HG02588 (cell line): ENCODE measurements around the gene RNASEH1.
A peak's percentile ranks its signal among the peaks of the same experiment; 100 is the strongest.

Source experiments
- ATAC-seq: cut with Tn5 transposase; IDR thresholded peaks from one replicate; pipeline ENCODE4 v1.9.1; 2021; ENCODE audit warnings: mild to moderate bottlenecking, moderate library complexity; ENCODE audit not compliant: unreplicated experiment

RNASEH1 gene

GRCh38 chr2:3558205-3559014 is at the start of gene RNASEH1:
Gene RNASEH1, minus strand, starts transcription at chr2:3558333. Its CDS starts 73 bp downstream, at chr2:3558260.
- peak; percentile 94 for ATAC-seq

- no peak for ATAC-seq
Measured at GRCh38 chr2:3606370-3607201, 48.5 kb upstream of the RNASEH1 start.

- ATAC-seq, result no peak
Measured at GRCh38 chr2:3606028-3606369, 47.9 kb upstream of the RNASEH1 start.

GRCh38 chr2:3604991-3605961 is 47.1 kb upstream of the RNASEH1 start:
- no peak for ATAC-seq

GRCh38 chr2:3604207-3604877 is 46.2 kb upstream of the RNASEH1 start:
- no peak for ATAC-seq

GRCh38 chr2:3603536-3604206 is 45.5 kb upstream of the RNASEH1 start:
- ATAC-seq, result no peak

GRCh38 chr2:3602553-3603339 is 44.6 kb upstream of the RNASEH1 start:
- no peak for ATAC-seq

DNA sequence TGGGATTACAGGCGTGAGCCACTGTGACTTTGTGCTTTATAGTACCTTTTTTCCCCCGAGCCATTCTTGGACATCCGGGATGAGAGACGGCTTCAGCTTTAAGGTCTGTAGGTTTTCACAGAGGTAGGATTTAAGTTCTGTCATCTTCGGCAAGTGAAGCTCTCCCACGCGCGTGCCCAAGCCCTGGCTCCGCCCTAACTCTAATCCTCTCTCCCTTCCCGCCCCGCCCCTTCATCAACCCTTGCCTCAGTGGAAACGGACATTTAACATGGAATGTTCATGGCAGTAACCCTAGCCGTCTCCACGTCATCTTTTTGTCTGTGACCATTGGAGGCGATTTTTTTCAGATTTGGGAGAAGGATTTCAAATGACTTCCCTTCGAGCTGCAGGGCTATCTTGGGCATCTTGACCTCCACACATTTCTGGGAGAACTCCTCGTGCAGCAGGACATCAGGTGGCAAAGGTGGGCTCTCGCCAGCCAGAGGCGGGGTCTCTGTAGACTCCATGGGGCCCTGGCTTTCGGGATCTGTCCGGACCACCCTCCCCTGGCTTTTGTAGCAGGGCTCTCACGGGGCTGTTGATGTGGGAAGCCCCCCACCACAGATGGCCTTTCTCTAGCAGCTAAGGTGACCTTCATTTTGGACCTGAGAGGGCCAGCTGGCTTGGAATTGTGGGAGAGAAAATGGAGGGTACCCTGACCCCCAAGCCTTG is 43.6 kb upstream of the RNASEH1 start:
- ATAC-seq, result no peak

- no peak for ATAC-seq
Measured at GRCh38 chr2:3600256-3600855, 42.2 kb upstream of the RNASEH1 start.

DNA sequence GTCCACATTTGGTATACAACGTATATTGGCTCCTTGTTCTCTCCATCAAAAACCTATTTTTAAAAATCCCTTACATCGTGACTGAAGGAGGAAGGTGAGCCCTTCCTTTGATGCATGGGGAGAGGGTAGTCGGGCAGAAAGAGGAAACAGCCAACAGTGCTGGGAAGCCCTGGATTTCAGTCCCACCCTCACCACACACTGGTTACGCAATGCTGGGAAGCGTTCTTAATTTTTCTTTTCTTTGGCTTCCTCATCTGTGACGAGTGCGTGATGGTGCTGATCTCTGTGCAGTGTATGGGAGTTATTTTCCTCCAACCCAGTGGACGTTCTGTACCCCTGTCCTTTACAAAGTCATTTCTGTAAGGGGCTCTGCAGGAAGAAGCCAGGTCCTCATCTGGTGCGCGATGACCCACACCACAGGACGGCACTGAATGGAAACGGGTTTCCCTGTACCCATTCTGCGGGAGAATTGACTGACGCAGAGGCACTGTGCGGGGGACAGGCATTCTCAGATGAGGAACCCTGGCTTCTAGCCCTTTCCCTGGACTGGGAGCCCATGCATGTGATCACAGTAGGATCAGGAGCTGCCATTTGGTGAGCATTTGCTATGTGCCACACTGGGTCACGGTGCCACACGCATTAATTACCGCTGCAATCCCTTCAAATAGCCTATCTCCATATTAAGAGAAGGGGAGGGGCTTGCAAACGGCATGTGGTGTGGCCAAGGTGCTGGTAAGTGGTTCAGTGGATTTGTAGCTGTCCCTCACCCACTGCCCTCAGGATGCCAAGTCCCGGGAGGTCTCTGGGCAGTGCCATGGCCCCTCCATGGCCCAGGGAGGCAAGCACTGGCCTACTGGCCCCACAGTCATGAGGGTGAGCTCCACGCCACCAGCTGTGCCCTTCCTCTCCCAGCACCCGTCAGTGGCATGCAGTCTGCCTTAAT is 41.0 kb upstream of the RNASEH1 start:
- no peak for ATAC-seq

DNA sequence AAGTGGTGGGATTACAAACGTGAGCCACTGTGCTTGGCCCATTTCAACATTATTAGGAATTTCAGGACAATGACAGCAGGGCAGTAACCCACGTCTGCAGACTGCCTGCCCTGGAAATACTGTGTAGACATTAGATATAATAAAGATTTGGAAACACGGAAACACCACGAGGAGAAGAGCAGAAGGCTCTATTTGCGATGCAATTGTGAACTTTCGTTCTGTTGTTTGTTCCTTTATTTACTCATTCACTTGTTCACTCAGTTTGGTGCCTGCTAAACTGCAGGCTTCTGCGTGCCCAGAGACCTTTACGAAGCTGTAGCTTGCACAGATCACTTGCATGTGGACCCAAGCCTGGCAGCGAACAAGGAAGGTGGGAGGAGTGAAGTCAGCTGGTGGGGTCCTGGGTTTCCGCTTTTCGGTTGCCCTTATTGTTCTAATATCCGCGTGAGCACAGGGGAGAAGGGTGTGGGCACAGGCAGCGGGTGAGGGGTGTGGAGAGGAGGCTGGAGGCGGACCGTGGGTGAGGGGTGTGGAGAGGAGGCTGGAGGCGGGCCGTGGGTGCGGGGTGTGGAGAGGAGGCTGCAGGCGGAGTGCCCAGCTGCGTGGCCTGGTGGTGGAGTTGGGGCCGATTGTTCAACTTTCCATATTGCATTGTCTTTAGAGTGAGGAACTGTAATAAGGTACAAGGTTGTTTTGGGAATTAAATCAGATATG is 40.2 kb upstream of the RNASEH1 start:
- ATAC-seq, result no peak

DNA sequence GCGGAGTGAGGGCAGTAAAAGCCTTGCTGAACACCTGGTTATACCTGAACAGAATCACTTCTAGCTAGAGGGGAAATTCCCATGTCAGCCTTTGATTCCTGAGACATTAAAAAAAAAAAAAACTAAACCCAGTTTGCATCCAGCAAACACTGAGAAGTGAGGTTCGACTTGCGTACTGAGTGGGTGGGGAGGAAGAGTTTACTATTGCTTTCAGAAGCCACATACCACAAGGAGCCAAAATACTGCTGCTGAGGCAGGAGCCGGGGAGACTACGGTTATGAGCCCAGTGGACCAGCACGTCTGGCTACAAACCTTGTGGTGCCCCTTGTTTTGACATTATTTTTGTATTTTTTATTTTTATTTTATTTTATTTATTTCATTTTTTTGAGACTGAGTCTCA is 39.4 kb upstream of the RNASEH1 start:
- no peak for ATAC-seq

DNA sequence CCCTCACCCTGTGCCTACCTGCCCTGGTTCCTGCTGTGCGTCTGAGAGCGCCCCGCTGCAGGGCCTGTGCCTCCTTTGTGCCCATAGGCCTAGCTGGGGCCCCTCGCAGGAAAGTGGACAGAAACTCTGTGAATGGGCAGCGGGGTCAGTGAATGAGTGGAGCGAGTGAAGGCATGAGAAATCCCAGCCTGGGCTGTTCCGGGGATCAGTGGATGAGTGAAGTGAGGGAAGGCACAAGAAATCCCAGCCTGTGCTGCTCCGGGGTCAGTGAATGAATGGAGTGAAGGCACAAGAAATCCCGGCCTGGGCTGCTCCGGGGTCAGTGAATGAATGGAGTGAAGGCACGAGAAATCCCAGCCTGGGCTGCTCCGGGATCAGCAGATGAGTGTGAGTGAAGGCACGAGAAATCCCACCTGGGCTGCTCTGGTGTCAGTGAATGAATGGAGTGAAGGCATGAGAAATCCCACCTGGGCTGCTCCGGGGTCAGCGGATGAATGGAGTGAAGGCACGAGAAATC is 38.8 kb upstream of the RNASEH1 start:
- ATAC-seq, result no peak

- peak; percentile 94 for ATAC-seq
Measured at GRCh38 chr2:3595985-3596384, 37.9 kb upstream of the RNASEH1 start.

DNA sequence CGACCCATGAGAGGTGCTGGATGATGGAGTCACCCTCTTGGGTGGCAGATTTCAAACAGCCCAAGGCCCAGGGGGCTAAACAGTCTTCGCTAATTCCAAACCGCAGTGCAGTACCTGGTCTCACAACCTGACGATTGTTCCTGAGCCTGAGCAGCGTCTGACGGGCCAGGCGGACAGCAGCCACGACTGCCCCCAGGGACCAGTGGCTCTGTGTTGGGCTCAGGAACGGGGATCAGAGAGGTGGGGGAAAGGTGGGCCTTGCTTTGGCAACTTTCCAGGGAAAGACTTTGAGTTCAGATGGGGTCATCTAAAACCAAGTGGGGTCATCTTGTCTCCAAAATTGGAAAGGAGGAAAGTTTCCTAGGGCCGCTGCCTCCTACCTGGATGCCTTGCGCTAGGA is 37.3 kb upstream of the RNASEH1 start:
- no peak for ATAC-seq
